ENCODE data around the gene LDLRAD4. TPM values are rescaled to one million over a fixed set of nuclear protein-coding genes. Genes with fewer than 3 reads are reported as not detected.

Gene LDLRAD4
- total and polyA plus RNA-seq, 11 donors = 10.4 to 44.0 (median 29.6) TPM

GRCh38 chr18:13611601-13612195 lies 393.1 kb downstream of the LDLRAD4 start:
- peak overlapping the region; percentile 68 to 93 (median 81) for H3K27ac ChIP-seq
- H3K4me3 ChIP-seq = peak overlapping the region in 11 of 12 donors; percentile 23 to 58 (median 46)
- H3K4me1 ChIP-seq = peaks cover 3 to 81% (median 43%) of the 10 kb centered on the region in 12 donors
- ATAC-seq = peak; percentile 77 to 83 (median 80)
- H3K9me3 ChIP-seq = no peaks in the 10 kb centered on the region
- H3K27me3 ChIP-seq = no peaks in the 10 kb centered on the region
- TF ChIP-seq POLR2A (IDR thresholded peaks at IDR 0.05) (no peak), CTCF (IDR thresholded peaks at IDR 0.05) (no peak)
- 2 to 5% (median 2%) methylated on average over 24 of the region's 24 CpGs for WGBS, 4 donors
- H3K36me3 ChIP-seq = no peaks in the 10 kb centered on the region
- DNase-seq = peak; percentile 67 to 87 (median 81)
- intact Hi-C loops (cut with DNase I) = loop anchor here in 7 of 10 donors (1.0 to 10.0 kb wide), 6 partner anchors 46 to 177 kb away; no protein-coding TSS in a partner anchor

GRCh38 chr18:13612196-13612997 lies 393.8 kb downstream of the LDLRAD4 start:
- DNase-seq (no peak), ATAC-seq (peak in 3 of 4 donors; percentile 1 to 8 (median 4))
- 29 to 36% (median 30%) methylated on average over 14 to 20 of the region's 20 CpGs for WGBS, 4 donors
- intact Hi-C loops (cut with DNase I) = loop anchor here in 5 of 10 donors (5.0 to 10.0 kb wide), 4 partner anchors 48 to 178 kb away; no protein-coding TSS in a partner anchor
- no peak for TF ChIP-seq CTCF (IDR thresholded peaks at IDR 0.05)
- TF ChIP-seq POLR2A (IDR thresholded peaks at IDR 0.05) = no peak
- Histone ChIP-seq H3K27me3 (no peaks in the 10 kb centered on the region), H3K27ac (peak overlapping the region; percentile 68 to 93 (median 81)), H3K36me3 (no peaks in the 10 kb centered on the region), H3K9me3 (no peaks in the 10 kb centered on the region), H3K4me1 (peaks cover 3 to 81% (median 43%) of the 10 kb centered on the region in 12 donors), H3K4me3 (peak overlapping the region in 11 of 12 donors; percentile 23 to 58 (median 46))

GRCh38 chr18:13613099-13613498 lies 394.5 kb downstream of the LDLRAD4 start:
- peak overlapping the region in 2 of 12 donors; percentile 88 to 90 for H3K27ac ChIP-seq

More at GRCh38 chr18:13613099-13613498, 394.5 kb downstream of the LDLRAD4 start:
- TF ChIP-seq POLR2A (IDR thresholded peaks at IDR 0.05) = no peak
- TF ChIP-seq CTCF (IDR thresholded peaks at IDR 0.05) = no peak
- Histone ChIP-seq H3K27me3 (no peaks in the 10 kb centered on the region), H3K4me1 (peaks cover 3 to 81% (median 43%) of the 10 kb centered on the region in 12 donors), H3K4me3 (peak overlapping the region in 1 of 12 donors; percentile 52), H3K36me3 (no peaks in the 10 kb centered on the region), H3K9me3 (no peaks in the 10 kb centered on the region)
- DNase-seq (no peak), ATAC-seq (no peak)
- intact Hi-C loops (cut with DNase I) = loop anchor here in 5 of 10 donors (5.0 to 10.0 kb wide), 4 partner anchors 48 to 178 kb away; no protein-coding TSS in a partner anchor
